GM15510 (cell line): ENCODE results near the gene LMO7.

Experiments used
- POLR2A ChIP-seq: IDR thresholded peaks from 3 replicates; pipeline ENCODE4 v1.6.1; 2011; ENCODE audit warnings: borderline replicate concordance; ENCODE audit not compliant: insufficient read length; ENCODE audit errors: extremely low read depth

Gene LMO7

GRCh38 chr13:75841905-75842304, 205.8 kb downstream of the LMO7 start:
- no peak for TF ChIP-seq POLR2A

- TF ChIP-seq POLR2A, result no peak
These were observed 206.9 kb downstream of the LMO7 start for GRCh38 chr13:75843074-75843473.

GRCh38 chr13:75843991-75844390, 207.9 kb downstream of the LMO7 start:
- TF ChIP-seq POLR2A, result no peak

GRCh38 chr13:75847588-75847987, 211.5 kb downstream of the LMO7 start:
- no peak for TF ChIP-seq POLR2A

GRCh38 chr13:75850916-75851315, 214.8 kb downstream of the LMO7 start:
- TF ChIP-seq POLR2A, result no peak

- no peak for TF ChIP-seq POLR2A
These were observed 219.1 kb downstream of the LMO7 start for GRCh38 chr13:75855216-75855615.

GRCh38 chr13:75855847-75856246, 219.7 kb downstream of the LMO7 start:
- TF ChIP-seq POLR2A, result no peak

GRCh38 chr13:75857291-75857690, 221.2 kb downstream of the LMO7 start:
- no peak for TF ChIP-seq POLR2A

GRCh38 chr13:75860935-75861334, 224.8 kb downstream of the LMO7 start:
- no peak for TF ChIP-seq POLR2A

- no peak for TF ChIP-seq POLR2A
These were observed 225.7 kb downstream of the LMO7 start for GRCh38 chr13:75861786-75862185.

- TF ChIP-seq POLR2A, result no peak
These were observed 228.6 kb downstream of the LMO7 start for GRCh38 chr13:75864718-75865117.

GRCh38 chr13:75867379-75868117, 231.4 kb downstream of the LMO7 start:
- no peak for TF ChIP-seq POLR2A

GRCh38 chr13:75869981-75870380, 233.9 kb downstream of the LMO7 start:
- no peak for TF ChIP-seq POLR2A

GRCh38 chr13:75870397-75870903, 234.3 kb downstream of the LMO7 start:
- no peak for TF ChIP-seq POLR2A

GRCh38 chr13:75871059-75871458, 234.9 kb downstream of the LMO7 start:
- TF ChIP-seq POLR2A, result no peak

GRCh38 chr13:75872980-75873379, 236.8 kb downstream of the LMO7 start:
- TF ChIP-seq POLR2A, result no peak
